Stimulated activated CD8-positive, alpha-beta memory T cell treated with anti-CD3 and anti-CD28 coated beads, Interleukin-12 subunit alpha, Interleukin-12 subunit beta, amount 100 ng/mL, for 4 hours (primary cell): Measurements from ENCODE around the gene PLA2G7.
"Not testable (repeated sequence)": the region's sequence is repeated elsewhere in the genome, so short reads cannot be mapped to it uniquely, and the experiment has no call there.

ENCODE experiments used
- DNase-seq: peaks from one replicate; pipeline ENCODE4 v3.0.0-alpha.2; 2020; ENCODE audit warnings: low read depth

The PLA2G7 gene

GRCh38 chr6:46748940-46749503, 13.8 kb upstream of the PLA2G7 start:
- no peak for DNase-seq

- no peak for DNase-seq
Measured at GRCh38 chr6:46746696-46747095, 11.5 kb upstream of the PLA2G7 start, which contains the start of gene ANKRD66. ANKRD66 (plus strand) TSS chr6:46746933; CDS start chr6:46751949, 5,016 bp downstream.

GRCh38 chr6:46745973-46746372, 10.8 kb upstream of the PLA2G7 start:
- DNase-seq, result no peak

- not testable (repeated sequence) for DNase-seq
Measured at GRCh38 chr6:46744159-46744725, 9.1 kb upstream of the PLA2G7 start.

- no peak for DNase-seq
Measured at GRCh38 chr6:46743425-46744158, 8.4 kb upstream of the PLA2G7 start.

- DNase-seq, result no peak
Measured at GRCh38 chr6:46741910-46742309, 6.7 kb upstream of the PLA2G7 start.

GRCh38 chr6:46741482-46741881, 6.3 kb upstream of the PLA2G7 start:
- no peak for DNase-seq

GRCh38 chr6:46736906-46737305, 1.7 kb upstream of the PLA2G7 start:
- no peak for DNase-seq

GRCh38 chr6:46735720-46736031, 501 bp upstream of the PLA2G7 start:
- DNase-seq, result no peak

- no peak for DNase-seq
Measured at GRCh38 chr6:46733341-46733801, 1.8 kb downstream of the PLA2G7 start.

- no peak for DNase-seq
Measured at GRCh38 chr6:46730921-46731461, 4.2 kb downstream of the PLA2G7 start.

GRCh38 chr6:46729787-46730326, 5.3 kb downstream of the PLA2G7 start:
- no peak for DNase-seq

GRCh38 chr6:46720401-46720800, 14.8 kb downstream of the PLA2G7 start:
- DNase-seq, result no peak

GRCh38 chr6:46719099-46719498, 16.1 kb downstream of the PLA2G7 start:
- no peak for DNase-seq

- no peak for DNase-seq
Measured at GRCh38 chr6:46715141-46715540, 20.0 kb downstream of the PLA2G7 start.

- DNase-seq, result no peak
Measured at GRCh38 chr6:46711491-46711890, 23.7 kb downstream of the PLA2G7 start.

- DNase-seq, result no peak
Measured at GRCh38 chr6:46706464-46706863, 28.7 kb downstream of the PLA2G7 start.

- no peak for DNase-seq
Measured at GRCh38 chr6:46704562-46704961, 30.6 kb downstream of the PLA2G7 start.

- no peak for DNase-seq
Measured at GRCh38 chr6:46699970-46700369, 35.2 kb downstream of the PLA2G7 start.

GRCh38 chr6:46690911-46691451, 44.2 kb downstream of the PLA2G7 start:
- no peak for DNase-seq

- DNase-seq, result no peak
Measured at GRCh38 chr6:46690141-46690755, 44.9 kb downstream of the PLA2G7 start.

- no peak for DNase-seq
Measured at GRCh38 chr6:46689657-46690056, 45.5 kb downstream of the PLA2G7 start.
